IPS-18c (cell line): Measurements from ENCODE around the gene PRDM1.

Source experiments
- H3K4me3 ChIP-seq: 2 replicates; pipeline ENCODE4 v1.7.0; 2013; ENCODE audit warnings: low read depth, mild to moderate bottlenecking, low read length, moderate library complexity; ENCODE audit not compliant: insufficient read depth
- H3K9me3 ChIP-seq: one replicate; pipeline ENCODE4 v1.6.1; 2013; ENCODE audit warnings: mild to moderate bottlenecking, low read length, moderate library complexity; ENCODE audit not compliant: control insufficient read depth, insufficient read depth

The PRDM1 gene

GRCh38 chr6:106063448-106063850, 22.7 kb upstream of the PRDM1 start:
- H3K4me3 ChIP-seq = no peak overlapping the region
- no peaks in the 10 kb centered on the region for H3K9me3 ChIP-seq

GRCh38 chr6:106064142-106064541, 22.0 kb upstream of the PRDM1 start:
- Histone ChIP-seq H3K9me3 (no peaks in the 10 kb centered on the region), H3K4me3 (no peak overlapping the region)

- Histone ChIP-seq H3K9me3 (no peaks in the 10 kb centered on the region), H3K4me3 (no peak overlapping the region)
Measured at GRCh38 chr6:106064756-106065155, 21.4 kb upstream of the PRDM1 start.

- H3K4me3 ChIP-seq = no peak overlapping the region
- H3K9me3 ChIP-seq = no peaks in the 10 kb centered on the region
Measured at GRCh38 chr6:106066989-106067388, 19.1 kb upstream of the PRDM1 start.

GRCh38 chr6:106069478-106069877, 16.7 kb upstream of the PRDM1 start:
- Histone ChIP-seq H3K4me3 (no peak overlapping the region), H3K9me3 (no peaks in the 10 kb centered on the region)

- Histone ChIP-seq H3K9me3 (no peaks in the 10 kb centered on the region), H3K4me3 (no peak overlapping the region)
Measured at GRCh38 chr6:106070636-106071035, 15.5 kb upstream of the PRDM1 start.

- H3K4me3 ChIP-seq = no peak overlapping the region
- H3K9me3 ChIP-seq = no peaks in the 10 kb centered on the region
Measured at GRCh38 chr6:106072501-106073090, 13.5 kb upstream of the PRDM1 start.

- no peak overlapping the region for H3K4me3 ChIP-seq
- H3K9me3 ChIP-seq = no peaks in the 10 kb centered on the region
Measured at GRCh38 chr6:106074146-106074545, 12.0 kb upstream of the PRDM1 start.

GRCh38 chr6:106076139-106076538, 10.0 kb upstream of the PRDM1 start:
- Histone ChIP-seq H3K4me3 (no peak overlapping the region), H3K9me3 (no peaks in the 10 kb centered on the region)

- H3K4me3 ChIP-seq = no peak overlapping the region
- no peaks in the 10 kb centered on the region for H3K9me3 ChIP-seq
Measured at GRCh38 chr6:106077170-106077569, 9.0 kb upstream of the PRDM1 start.

GRCh38 chr6:106077881-106078280, 8.3 kb upstream of the PRDM1 start:
- H3K4me3 ChIP-seq = no peak overlapping the region
- no peaks in the 10 kb centered on the region for H3K9me3 ChIP-seq

GRCh38 chr6:106079961-106080762, 6.0 kb upstream of the PRDM1 start:
- no peak overlapping the region for H3K4me3 ChIP-seq

GRCh38 chr6:106080763-106081095, 5.4 kb upstream of the PRDM1 start:
- no peak overlapping the region for H3K4me3 ChIP-seq

More at GRCh38 chr6:106079961-106080762, 6.0 kb upstream of the PRDM1 start:
- no peaks in the 10 kb centered on the region for H3K9me3 ChIP-seq

GRCh38 chr6:106081715-106082114, 4.4 kb upstream of the PRDM1 start:
- Histone ChIP-seq H3K9me3 (no peaks in the 10 kb centered on the region), H3K4me3 (no peak overlapping the region)

More at GRCh38 chr6:106080763-106081095, 5.4 kb upstream of the PRDM1 start:
- H3K9me3 ChIP-seq = no peaks in the 10 kb centered on the region

- Histone ChIP-seq H3K4me3 (no peak overlapping the region), H3K9me3 (no peaks in the 10 kb centered on the region)
Measured at GRCh38 chr6:106082735-106083398, 3.3 kb upstream of the PRDM1 start.

GRCh38 chr6:106083618-106084017, 2.5 kb upstream of the PRDM1 start:
- H3K9me3 ChIP-seq = no peaks in the 10 kb centered on the region
- H3K4me3 ChIP-seq = no peak overlapping the region

GRCh38 chr6:106084106-106084988, 1.8 kb upstream of the PRDM1 start:
- Histone ChIP-seq H3K9me3 (no peaks in the 10 kb centered on the region), H3K4me3 (no peak overlapping the region)
